Ishikawa (cell line): ENCODE data around the gene MYO15A.

ENCODE experiments used
- CEBPB ChIP-seq: IDR thresholded peaks from 2 replicates; pipeline ENCODE4 v1.6.1; 2012
- CREB1 ChIP-seq: IDR thresholded peaks from 2 replicates; pipeline ENCODE4 v1.6.1; 2012; ENCODE audit warnings: low read depth
- EP300 ChIP-seq: IDR thresholded peaks from 2 replicates; pipeline ENCODE4 v1.6.1; 2012; ENCODE audit warnings: borderline replicate concordance
- FOXM1 ChIP-seq: IDR thresholded peaks from 2 replicates; pipeline ENCODE4 v1.6.1; 2012; ENCODE audit warnings: low read depth, borderline replicate concordance
- NFIC ChIP-seq: IDR thresholded peaks from 2 replicates; pipeline ENCODE4 v1.6.1; 2012
- RAD21 ChIP-seq: IDR thresholded peaks from 2 replicates; pipeline ENCODE4 v1.6.1; 2012; ENCODE audit warnings: low read depth
- TCF12 ChIP-seq: IDR thresholded peaks from 2 replicates; pipeline ENCODE4 v1.6.1; 2012; ENCODE audit warnings: low read depth
- USF1 ChIP-seq: IDR thresholded peaks from 2 replicates; pipeline ENCODE4 v1.6.1; 2012
- YY1 ChIP-seq: IDR thresholded peaks from 2 replicates; pipeline ENCODE4 v1.6.1; 2012; ENCODE audit warnings: low read depth
- TF ChIP-seq, protein P1 (sequence below): IDR thresholded peaks from 2 replicates; pipeline ENCODE4 v1.6.1; 2012; ENCODE audit warnings: low read depth, mild to moderate bottlenecking
- TF ChIP-seq, protein P2 (sequence below): IDR thresholded peaks from 2 replicates; pipeline ENCODE4 v1.6.1; 2012

DNA sequence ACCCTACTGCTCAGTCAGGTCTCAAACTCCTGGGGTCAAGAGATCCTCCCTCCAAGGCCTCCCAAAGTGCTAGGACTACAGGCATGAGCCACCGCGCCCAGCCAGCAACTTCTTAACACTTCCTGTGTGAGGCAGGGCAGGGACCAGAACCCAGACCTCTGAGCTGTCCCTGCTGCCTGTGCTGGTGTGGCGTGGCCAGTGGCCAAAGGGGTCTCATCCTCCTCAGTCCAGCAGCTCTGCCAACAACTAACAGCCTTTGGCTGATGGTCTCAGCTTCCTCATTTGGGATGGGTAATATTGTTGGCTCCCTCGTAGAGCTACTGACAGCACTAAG lies 115.5 kb downstream of the MYO15A start:
- no peak for TF ChIP-seq YY1
- no peak for TF ChIP-seq CEBPB
- no peak for TF ChIP-seq EP300
- TF ChIP-seq TCF12, result no peak
- TF ChIP-seq, protein P1, sequence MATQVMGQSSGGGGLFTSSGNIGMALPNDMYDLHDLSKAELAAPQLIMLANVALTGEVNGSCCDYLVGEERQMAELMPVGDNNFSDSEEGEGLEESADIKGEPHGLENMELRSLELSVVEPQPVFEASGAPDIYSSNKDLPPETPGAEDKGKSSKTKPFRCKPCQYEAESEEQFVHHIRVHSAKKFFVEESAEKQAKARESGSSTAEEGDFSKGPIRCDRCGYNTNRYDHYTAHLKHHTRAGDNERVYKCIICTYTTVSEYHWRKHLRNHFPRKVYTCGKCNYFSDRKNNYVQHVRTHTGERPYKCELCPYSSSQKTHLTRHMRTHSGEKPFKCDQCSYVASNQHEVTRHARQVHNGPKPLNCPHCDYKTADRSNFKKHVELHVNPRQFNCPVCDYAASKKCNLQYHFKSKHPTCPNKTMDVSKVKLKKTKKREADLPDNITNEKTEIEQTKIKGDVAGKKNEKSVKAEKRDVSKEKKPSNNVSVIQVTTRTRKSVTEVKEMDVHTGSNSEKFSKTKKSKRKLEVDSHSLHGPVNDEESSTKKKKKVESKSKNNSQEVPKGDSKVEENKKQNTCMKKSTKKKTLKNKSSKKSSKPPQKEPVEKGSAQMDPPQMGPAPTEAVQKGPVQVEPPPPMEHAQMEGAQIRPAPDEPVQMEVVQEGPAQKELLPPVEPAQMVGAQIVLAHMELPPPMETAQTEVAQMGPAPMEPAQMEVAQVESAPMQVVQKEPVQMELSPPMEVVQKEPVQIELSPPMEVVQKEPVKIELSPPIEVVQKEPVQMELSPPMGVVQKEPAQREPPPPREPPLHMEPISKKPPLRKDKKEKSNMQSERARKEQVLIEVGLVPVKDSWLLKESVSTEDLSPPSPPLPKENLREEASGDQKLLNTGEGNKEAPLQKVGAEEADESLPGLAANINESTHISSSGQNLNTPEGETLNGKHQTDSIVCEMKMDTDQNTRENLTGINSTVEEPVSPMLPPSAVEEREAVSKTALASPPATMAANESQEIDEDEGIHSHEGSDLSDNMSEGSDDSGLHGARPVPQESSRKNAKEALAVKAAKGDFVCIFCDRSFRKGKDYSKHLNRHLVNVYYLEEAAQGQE, result no peak
- no peak for TF ChIP-seq FOXM1
- no peak for TF ChIP-seq CREB1
- TF ChIP-seq NFIC, result no peak
- TF ChIP-seq USF1, result no peak
- TF ChIP-seq, protein P2, sequence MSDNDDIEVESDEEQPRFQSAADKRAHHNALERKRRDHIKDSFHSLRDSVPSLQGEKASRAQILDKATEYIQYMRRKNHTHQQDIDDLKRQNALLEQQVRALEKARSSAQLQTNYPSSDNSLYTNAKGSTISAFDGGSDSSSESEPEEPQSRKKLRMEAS, result no peak
- TF ChIP-seq RAD21, result no peak
